Activated CD4-positive, alpha-beta T cell treated with anti-CD3 and anti-CD28 coated beads, Interleukin-2, amount 50 U/mL, for 1 hour (primary cell): ENCODE measurements around the gene RNF167.

ENCODE experiments used
- DNase-seq: peaks from one replicate; pipeline ENCODE4 v3.0.0-alpha.2; 2020

The RNF167 gene

DNA sequence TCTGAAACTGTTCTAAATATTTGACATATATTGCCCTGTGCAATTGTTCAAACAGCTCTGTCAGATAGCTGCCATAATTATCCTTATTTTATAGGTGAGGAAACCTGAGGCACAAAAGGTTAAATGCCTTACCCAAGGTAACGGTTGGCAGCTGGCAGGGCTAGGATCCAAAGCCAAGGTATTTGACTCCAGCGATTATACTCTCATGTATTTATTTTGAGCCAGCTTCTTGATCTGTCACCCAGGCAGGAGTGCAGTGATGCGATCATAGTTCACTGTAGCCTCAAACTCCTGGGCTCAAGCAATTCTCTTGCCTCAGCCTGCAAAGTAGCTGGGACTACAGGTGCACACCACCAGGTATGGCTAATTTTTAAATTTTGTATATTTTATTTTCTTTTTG is 18.0 kb downstream of the RNF167 start:
- DNase-seq: no peak

DNA sequence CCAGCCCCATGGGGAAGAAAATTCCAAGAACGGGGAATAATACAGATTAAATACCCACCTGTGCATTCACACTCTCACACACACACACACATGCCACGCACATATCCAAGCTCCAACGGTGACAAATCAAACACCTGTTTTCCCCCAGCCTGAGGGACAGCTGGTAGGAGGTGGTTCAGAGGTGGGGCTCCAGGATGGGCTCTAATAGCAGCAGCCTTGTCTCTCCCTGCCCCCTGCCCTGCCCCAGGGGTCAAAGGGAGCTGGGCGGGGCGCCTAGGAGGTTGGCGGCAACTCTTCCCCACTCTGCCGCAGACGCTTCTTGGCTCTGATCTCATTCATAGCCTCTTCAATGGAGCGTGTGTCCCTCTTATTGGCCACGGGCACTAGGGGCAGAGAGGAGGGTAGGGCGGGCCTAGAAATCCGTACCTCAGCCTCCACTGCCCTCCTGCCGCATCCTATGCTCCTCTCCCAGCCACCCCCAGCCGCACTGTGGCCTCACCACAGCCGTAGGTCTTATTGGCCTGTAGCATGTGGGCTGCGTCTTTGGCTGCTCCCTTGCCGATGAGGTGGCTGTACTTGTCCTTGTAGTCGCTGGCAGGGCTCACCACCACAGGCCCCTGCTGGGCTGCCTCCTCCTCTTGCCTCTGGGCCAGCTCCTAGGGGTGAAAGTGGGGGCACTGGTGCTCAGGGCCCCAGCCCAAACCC is 19.3 kb downstream of the RNF167 start:
- DNase-seq: no peak

DNA sequence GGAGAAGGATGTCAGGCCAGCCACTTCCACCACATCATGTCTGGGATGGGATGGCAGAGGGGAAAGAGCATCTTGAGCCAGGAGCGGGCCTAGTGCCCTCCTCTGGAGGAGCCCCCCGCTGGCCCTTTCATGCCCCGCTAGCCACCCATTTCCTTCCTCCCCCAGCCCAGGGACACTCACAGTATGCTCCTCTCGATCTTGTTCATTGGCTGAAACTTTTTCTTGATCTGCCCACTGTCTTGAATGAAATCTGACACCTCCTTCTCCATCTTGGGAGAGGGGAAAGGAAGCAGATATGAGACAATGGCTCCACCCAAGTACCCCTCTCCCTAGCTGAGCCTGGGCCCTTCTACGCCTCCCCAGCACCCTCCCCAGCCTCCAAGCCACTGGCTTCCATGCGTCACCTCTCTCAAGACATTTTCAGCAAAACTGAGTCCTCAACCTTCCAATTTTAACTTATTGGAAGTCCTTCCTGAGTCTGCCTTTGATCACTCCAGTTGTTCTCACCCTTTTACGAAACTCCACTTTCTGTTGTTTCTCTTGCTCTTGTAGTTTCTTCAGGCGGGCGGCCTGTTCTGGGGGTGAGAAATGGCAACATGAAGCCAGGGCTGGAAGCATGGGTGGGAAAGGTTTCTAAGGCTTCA is 20.3 kb downstream of the RNF167 start:
- no peak for DNase-seq

DNA sequence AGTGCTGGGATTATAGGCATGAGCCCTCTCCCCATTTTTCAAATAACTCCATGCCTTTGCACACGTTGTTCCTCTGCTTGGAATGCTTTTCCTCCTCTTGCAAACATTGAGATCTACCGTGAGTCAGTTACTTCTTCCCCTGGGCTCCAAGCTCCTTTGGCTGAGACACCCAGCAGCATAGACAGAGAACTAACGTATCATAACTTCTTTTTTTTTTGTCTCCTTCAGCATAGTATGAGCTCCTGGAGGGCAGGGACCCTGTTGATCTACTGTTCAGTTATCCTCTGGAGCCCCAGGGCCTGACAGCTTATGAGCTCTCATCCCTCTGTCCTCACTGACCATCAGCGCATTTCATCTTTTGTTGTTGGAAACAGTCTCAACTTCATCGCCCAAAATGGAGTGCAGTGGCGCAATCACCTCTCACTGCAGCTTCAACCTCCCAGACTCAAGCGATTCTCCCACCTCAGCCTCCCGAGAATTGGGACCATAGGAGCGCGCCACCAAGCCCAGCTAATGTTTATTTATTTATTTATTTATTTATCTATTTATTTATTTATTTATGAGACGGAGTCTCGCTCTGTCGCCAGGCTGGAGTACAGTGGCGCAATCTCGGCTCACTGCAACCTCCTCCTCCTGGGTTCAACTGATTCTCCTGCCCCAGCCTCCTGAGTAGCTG is 25.4 kb downstream of the RNF167 start:
- DNase-seq: no peak

DNA sequence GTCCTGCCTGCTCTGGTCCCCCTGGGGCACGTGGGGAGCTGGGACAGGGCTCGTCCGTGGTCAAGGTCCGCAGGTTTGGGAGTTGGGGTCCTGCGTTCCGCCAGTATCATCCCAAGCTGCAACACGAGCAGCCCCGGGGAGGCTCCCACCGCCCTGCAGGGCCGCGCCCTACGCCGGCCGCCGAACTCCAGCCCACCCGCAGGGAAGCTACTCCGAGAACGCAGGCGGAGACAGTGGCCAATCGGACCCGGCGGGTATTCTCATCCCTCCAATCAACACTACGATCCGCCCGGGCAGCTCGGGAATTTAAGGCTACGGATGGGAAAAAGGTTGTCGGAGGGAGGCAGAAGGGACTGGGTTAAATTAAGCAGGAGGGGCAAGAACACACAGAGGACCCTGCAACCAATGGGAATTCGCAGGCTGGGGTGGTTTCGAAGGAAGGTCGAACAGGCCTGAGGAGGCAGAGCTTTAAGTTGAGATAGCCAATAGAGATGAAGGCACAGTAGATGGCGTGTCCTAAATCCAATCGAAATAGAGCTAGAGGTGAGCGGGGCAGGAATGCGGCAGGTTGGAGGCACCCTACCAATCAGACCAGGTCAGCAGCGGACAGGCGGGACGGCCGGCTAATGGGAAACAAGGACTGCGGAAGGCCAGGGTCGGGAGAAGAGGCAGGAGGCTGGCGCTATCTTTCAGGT is 26.9 kb downstream of the RNF167 start:
- DNase-seq: peak; percentile 90

DNA sequence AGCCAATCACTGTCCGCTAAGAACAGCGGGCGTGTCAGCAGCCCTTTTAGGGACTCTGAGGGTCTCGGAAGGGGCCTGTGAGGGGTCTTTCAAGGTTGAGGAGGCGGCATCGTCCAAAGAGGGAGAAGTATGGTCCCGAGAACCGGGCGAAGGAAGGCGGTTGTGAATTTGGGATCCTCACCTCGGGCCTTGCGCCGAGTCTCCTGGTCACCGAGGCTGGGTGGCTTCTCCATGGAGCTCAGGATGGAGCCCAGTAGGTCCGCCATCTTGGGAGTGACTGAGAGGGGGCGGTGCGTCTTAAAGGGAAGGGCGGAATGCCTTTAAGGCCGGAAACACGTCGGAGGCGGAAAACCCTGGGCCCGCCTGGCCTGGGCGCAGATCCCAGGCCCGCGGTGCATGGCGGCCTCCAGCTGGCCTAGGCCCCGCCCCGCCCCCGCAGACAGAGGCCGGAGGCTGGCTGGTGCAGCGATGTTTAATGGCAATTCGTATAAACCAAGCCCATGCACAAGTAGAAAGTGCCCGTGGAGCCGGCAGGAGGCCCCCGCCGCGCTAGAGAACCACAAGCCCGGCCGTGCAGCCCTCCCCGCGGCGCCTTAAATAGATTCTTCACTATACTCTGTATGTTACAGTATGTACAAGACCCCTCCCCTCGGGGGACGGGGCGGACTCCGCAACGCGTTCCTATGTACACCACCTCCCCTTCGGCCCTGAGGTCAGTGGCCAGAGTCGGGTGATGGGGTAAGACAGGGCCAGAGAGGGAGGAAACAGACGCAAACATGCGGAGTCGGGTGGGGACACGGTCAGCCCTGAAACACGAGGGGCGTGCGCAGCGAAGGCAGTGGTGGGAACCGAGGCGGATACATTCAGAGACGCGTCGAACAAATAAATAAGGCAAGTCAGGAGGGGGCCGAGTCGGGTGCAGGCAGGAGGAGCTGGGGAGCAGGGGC is 27.7 kb downstream of the RNF167 start, which contains the start of gene SPAG7:
Gene SPAG7 (minus strand): TSS at position 279 of the 947 bp plus-strand sequence. CDS start 13 bp downstream, at position 266.
- peak; percentile 92 for DNase-seq

DNA sequence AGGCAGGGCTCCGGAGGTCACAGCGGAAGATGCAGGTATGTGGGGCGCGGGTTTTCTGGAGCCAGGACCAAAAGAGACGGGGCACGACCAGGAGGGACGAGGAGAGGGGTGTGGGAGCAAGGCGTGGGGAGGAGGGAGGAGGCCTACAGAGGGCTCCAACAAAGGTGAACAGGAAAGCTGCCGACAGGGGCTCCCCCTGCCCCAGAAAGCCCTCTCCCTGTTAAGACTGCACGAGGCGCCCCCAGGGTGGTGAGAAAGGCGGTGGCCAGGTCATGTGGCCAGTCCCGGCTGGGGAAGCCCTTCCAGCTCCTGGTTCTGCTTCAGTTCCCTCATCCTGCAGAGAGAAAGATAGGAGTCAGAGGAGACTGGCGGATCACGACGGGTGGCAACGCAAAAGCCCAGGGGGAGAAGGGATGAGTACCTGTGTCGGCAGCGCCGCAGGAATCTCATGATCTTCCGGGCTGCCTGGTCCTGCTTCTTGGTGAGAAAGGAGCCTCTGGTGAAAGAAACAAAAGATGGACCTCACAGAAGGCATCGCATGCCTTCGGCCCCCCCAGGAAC is 28.5 kb downstream of the RNF167 start:
- DNase-seq: no peak

DNA sequence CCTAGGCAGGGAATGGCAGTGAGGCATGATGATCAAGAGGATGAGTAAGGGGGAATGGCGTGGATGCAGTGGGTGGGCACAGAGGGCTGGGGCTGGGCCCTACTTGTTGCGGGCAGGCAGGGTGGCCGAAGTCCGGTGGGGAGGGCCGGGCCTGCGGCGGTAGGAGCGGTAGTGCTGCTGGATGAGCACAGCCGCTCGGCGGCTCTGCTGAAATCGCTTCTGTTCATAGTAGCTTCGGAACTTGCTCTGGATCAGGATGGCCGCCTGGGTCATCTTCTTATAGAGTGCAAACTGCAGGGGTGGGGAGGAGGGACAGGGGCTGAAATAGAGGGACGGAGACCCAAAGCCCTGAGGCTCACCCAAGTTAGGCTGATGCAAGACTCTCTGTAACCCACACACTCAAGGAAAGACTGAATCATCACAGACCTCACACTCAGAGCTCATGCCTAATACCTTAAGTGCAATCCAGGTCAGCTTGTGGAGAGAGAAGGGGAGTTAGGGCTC is 29.0 kb downstream of the RNF167 start:
- DNase-seq: no peak

DNA sequence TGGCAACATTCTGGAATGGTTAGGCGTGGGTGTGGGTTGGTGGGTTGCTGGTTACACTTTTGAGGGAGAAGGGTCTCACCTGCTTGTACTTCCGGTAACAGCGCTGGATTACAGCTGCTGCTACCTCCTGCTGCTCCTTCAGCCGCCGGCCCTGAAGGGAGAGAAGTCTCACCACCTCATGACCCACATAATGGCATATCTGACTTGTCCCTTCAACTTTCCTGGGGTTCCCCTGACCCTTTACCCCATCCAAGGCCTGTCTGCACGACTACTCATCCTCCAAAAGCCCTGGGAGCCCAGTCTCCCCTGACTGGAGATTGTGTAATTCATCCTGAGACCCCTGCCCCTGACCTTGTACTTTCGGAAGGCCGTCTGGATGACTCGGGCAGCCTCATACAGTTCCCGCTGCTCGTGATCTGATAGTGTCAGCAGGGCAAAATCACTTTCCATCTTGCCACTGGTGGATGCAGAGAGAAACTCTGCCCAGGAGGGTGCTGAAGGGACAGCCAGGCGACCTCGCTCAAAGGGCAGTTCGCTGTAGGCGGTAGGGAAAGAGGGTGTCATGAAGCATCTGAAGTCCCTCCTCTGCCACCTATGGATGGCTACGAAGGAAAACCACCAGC is 29.6 kb downstream of the RNF167 start:
- peak; percentile 4 for DNase-seq

DNA sequence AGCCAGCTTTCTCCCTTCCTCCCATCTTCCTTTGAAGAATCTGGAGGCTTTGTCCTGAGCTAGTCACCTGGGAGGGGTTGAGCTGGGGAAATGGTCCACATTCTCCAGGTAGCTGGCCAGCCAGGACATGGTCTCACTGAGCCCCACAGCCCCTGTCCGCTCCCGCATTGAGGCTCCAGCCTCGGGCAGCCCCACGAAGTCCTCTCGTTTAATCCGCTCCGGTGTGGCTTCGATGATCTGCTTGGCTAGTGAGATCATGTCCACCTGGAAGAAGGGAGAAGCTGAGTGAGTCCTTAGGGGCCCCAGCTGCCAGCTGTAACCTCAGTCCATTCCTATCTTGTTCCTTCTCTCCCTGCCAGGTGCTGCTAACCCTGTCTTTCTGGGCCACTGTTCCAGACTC is 30.2 kb downstream of the RNF167 start:
- DNase-seq: no peak

DNA sequence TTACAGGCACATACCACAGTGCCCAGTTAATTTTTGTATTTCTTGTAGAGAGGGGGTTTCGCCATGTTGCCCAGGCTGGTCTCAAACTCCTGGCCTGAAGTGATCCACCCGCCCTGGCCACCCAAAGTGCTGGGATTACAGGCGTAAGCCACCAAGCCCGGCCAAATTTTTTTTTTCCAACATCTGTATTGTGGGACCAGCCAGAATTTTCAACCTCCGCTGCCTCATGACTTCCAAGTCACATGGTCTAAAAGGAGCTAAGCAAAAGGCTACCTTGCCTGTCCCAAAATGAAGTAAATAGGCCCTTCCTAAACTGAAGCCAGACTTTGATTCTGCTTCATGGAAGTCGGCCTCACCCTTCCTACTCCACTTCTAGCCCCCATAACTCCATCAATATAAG is 31.8 kb downstream of the RNF167 start:
- DNase-seq: no peak

DNA sequence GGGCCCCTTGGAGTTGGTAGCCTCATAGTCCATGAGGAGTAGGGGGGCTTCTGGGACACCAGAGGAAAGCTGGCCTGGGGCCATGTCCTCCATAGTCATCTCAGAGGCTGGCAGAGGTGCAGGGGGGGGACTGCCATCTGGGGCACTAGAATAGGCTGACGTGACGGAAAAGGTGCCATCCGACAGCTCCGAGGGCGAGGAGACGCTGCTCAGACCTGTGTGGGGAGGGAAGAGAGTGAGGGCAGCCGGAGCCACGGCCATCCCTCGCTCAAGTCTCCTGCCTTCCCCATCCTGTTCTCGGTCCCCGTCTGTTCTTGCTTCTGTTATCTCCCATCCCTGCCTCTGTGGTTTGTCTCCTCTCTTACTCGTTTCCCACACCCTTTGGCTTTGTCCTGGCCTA is 32.3 kb downstream of the RNF167 start:
- DNase-seq: no peak

DNA sequence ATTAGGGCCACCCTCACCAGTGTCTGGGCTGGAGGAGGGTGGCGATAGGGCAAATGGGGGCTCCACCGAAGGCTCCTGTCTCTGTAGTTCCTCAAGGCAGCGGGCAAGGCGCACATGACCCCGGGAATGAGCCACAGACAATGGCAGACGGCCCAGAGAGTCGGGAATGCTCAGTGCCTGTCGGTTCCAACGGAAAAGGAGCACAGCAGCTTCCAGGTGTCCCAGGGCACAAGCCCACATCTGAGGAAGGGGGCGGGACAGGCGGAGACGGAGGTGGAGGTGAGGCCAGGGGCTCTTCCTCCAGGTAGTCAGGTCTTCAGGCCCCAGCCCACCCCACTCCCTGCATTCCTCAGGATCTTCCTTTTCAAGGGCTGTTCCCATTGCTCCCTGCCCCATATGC is 32.7 kb downstream of the RNF167 start:
- DNase-seq: no peak

DNA sequence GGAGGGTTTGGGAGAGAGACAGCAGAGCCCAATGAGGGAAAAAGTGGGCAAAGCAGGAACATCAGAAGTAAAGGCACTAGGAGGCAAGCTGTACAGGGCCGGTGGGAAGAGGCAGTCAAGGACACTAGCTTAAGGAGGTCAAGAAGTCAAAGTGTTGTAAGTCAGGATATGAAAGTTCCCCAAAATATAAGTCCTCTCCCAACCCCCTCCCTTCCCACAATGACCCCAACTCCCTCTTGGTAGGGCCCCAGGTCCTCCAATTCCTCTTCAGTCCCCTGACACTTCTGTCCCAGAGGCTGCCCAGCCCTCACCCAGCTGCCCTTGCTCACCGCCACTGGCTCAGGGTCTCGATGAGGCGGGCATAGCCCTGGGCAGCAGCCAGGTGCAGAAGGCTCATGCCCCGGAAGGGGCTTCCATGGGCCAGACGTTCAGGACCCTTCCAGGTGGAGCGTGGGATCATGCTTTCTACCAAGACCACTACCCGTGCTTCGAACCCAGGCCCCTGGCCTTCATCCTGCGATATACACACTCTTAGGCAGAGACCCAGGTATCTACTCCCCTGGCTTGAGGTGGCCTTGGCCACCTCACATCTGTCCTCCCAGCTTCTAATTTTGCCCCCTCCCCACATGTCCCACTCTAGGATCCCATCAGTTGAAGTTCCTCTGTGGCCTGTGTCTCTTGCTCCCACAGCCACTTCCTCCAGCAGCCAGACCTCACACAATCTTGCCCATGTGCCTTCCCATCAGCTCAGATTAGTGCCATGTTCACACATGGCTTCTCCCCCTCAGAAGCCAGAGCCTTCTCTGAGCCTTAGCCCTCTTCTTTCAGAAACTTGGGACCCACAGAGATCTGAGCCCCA is 33.4 kb downstream of the RNF167 start:
- no peak for DNase-seq

DNA sequence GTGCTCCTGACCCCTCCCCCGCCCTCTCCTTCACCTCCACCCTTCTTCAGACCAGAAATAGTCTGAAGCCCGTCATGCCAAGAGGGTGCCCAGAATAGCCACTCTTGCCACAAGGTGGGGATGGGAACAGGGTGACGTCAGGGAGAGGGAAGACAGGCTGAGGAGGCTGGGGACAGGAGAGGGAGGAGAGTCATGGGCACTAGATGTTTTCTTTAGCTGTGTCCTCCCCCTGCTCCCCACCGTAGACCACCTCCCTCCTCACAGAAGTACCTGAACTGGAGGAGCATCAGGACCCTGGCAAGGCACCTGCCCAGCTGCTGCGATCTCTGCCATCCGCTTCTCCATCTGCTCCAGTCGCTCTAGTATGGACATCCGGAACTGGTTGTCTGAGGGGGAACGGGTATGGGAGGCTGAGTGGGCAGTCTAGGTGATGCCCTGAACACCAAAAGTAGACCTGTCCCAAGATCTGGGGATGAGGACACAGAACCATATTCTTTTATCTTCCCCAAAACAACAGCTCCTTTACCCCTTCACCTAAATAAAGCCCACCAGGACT is 34.1 kb downstream of the RNF167 start:
- DNase-seq: no peak

DNA sequence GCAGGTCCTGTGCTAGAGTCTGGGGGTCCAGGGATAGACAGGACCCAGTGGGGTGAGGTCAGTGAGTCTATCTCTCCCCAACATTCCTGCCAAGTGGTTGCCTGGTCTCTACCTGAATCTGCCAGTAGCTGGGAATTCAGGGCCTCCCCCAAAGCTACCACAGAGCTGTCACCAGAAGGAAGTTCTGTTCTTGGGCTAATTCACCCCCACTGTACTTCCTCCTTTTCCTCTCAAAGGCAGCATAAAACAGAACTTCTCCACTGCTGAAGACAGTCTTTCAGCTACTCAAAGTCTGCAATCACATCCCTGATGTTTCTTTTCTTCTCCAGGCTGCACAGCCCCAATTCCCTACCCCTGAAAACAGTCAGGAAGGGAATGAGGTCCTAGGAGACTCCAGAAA is 38.7 kb downstream of the RNF167 start:
- DNase-seq: no peak

DNA sequence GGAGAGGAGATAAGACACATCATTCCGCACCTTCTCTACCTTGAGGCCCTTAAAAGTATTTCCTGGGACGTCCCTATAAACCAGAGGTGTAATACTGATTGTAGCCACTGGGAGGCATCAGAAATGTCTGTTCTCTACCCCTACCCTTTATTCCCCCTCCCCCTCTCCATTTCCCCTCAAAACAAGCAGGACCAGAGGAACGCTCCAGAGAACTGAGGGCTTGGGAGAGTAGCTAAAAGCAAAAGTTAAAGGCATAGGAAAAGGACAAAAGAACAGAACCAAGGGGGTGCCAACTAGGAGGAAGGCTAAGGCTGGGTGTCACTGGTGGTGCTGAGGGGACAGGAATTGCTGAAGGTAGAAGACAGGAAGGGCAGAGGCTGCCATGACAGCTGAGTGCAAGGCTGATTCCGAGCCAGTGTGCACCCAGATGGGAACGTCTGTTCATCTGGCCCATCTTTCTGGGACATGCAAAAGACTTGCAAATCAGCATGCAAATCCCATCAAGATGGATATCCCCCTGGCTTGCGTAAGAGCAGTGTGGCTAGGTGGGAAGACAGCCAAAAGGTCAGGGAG is 40.7 kb downstream of the RNF167 start:
- peak; percentile 12 for DNase-seq

DNA sequence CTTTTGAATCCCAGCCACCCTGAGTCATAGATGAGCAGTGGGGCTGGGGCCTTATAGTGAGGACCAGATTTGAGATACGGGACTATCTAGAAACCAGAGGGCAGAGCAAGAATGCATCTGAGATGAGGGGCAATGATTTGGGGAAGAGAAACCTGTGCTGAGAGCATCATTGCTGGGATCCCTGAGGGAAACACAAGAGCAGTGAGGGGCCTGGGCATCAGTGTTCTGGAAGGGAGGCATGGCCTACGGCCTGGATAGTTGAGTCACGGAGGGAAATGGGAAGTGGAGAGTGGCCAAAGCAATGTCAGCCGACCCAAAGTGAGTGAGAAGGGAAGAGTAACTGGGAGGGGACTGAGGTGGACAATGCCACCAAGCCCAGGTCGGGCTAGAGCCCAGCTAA is 42.2 kb downstream of the RNF167 start:
- DNase-seq: no peak

DNA sequence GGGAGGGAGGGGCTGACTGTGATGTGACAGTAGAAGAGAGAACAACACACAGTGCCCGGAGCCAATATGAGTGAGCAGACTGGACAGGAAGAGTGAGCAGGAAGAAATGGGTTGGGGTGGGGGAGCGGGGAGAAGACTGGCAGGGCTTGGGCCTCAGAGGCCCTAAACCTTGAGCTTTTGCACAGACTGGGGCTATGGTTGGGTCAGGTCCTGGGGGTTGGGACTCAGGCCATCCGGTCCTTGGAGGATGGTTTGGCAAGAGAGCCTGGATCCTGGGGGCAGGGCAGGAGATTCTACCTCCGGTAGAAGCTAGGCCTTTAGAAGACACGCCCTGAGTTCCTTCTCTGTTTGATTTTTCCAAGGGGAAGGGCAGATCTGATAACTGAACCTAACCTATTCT is 46.3 kb downstream of the RNF167 start:
- no peak for DNase-seq
